H1 (cell line): ENCODE data around the gene CLDN15. TPM values are rescaled to one million over a fixed set of nuclear protein-coding genes. Genes with fewer than 3 reads are reported as not detected.

ENCODE experiments used
- CTCF ChIA-PET: fragments of 300-600 bp; sonication (Branson Sonifier 250); formaldehyde crosslinking; loops from one replicate; lab custom pipeline; 2021; ENCODE audit not compliant: partially characterized antibody; lab: Charles Lee
- POLR2A ChIA-PET: fragments of 300-600 bp; sonication (Branson Sonifier 250); formaldehyde crosslinking; loops from one replicate; lab custom pipeline; 2021; ENCODE audit warnings: inconsistent platforms; ENCODE audit not compliant: partially characterized antibody; lab: Charles Lee
- DNase-seq, 2 experiments: peaks; one replicate each; pipeline versions ENCODE4 v3.0.0 to v3.0.0-alpha.2; 2010 to 2022; ENCODE audit warnings: low spot score in 2 of 2, low read depth in 1 of 2, mixed read lengths in 1 of 2
- FAIRE-seq: peaks from 2 replicates; lab custom pipeline; 2011; peaks lifted over from hg19 to GRCh38; lab: Jason Lieb, UNC
- H2AFZ ChIP-seq: 2 replicates; pipeline ENCODE4 v1.8.1; 2012; ENCODE audit warnings: low read length, inconsistent platforms
- H2AK5ac ChIP-seq: 2 replicates; pipeline ENCODE4 v1.6.1; 2013; ENCODE audit warnings: low read depth, low read length
- H2BK120ac ChIP-seq: replicated peaks from 2 replicates; pipeline ENCODE3; 2013; ENCODE audit warnings: low read depth, low read length, inconsistent platforms
- H2BK12ac ChIP-seq: 2 replicates; pipeline ENCODE4 v1.6.1; 2013; ENCODE audit warnings: low read depth, low read length
- H2BK15ac ChIP-seq: 2 replicates; pipeline ENCODE4 v1.6.1; 2013; ENCODE audit warnings: low read length
- H2BK20ac ChIP-seq: 2 replicates; pipeline ENCODE4 v1.6.1; 2013; ENCODE audit warnings: low read length
- H2BK5ac ChIP-seq: 2 replicates; pipeline ENCODE4 v1.6.1; 2013; ENCODE audit warnings: low read depth, low read length
- H3K14ac ChIP-seq: 2 replicates; pipeline ENCODE4 v1.6.1; 2013; ENCODE audit warnings: inconsistent platforms; ENCODE audit not compliant: insufficient read length
- H3K18ac ChIP-seq: 2 replicates; pipeline ENCODE4 v1.6.1; 2013; ENCODE audit warnings: low read length; ENCODE audit errors: extremely low read depth
- H3K23ac ChIP-seq: 2 replicates; pipeline ENCODE4 v1.6.1; 2013; ENCODE audit warnings: inconsistent platforms; ENCODE audit not compliant: insufficient read length
- H3K23me2 ChIP-seq: 2 replicates; pipeline ENCODE4 v1.6.1; 2013; ENCODE audit warnings: low read depth, low read length
- H3K27ac ChIP-seq: 2 replicates; pipeline ENCODE4 v1.6.1; 2011; ENCODE audit warnings: low read depth, low read length, inconsistent platforms
- H3K27me3 ChIP-seq, 4 experiments: replicated peaks in 1 of 4; 1 replicate in 1 of 4; 2 replicates in 3 of 4; pipeline versions ENCODE4 v1.6.1 to v1.8.1; 2011 to 2013; ENCODE audit warnings: low read length in 3 of 4, mild to moderate bottlenecking in 3 of 4, inconsistent platforms in 2 of 4, mixed read lengths in 2 of 4, moderate library complexity in 1 of 4; ENCODE audit not compliant: control insufficient read depth in 3 of 4, insufficient read depth in 3 of 4; ENCODE audit errors: extremely low read depth in 1 of 4
- H3K36me3 ChIP-seq, 4 experiments: 2 replicates each; pipeline versions ENCODE4 v1.6.1 to v1.8.1; 2011 to 2013; ENCODE audit warnings: mild to moderate bottlenecking in 4 of 4, low read length in 3 of 4, moderate library complexity in 2 of 4, control low read depth in 1 of 4, inconsistent platforms in 1 of 4; ENCODE audit not compliant: insufficient read depth in 4 of 4, control insufficient read depth in 2 of 4
- H3K4ac ChIP-seq: replicated peaks from 2 replicates; pipeline ENCODE3; 2013; ENCODE audit warnings: low read length, low read depth, mixed read lengths, inconsistent platforms; ENCODE audit not compliant: insufficient read length
- H3K4me1 ChIP-seq, 4 experiments: replicated peaks in 1 of 4; 1 replicate in 1 of 4; 2 replicates in 3 of 4; pipeline versions ENCODE4 v1.6.1 to v1.8.1; 2011 to 2013; ENCODE audit warnings: low read length in 3 of 4, inconsistent platforms in 2 of 4, mixed read lengths in 1 of 4; ENCODE audit not compliant: insufficient read depth in 4 of 4, control insufficient read depth in 3 of 4
- H3K4me2 ChIP-seq, 2 experiments: 2 replicates each; pipeline versions ENCODE4 v1.6.1 to v1.8.1; 2011 to 2013; ENCODE audit warnings: low read depth in 2 of 2, low read length in 2 of 2, control low read depth in 1 of 2, inconsistent platforms in 1 of 2, mild to moderate bottlenecking in 1 of 2; ENCODE audit not compliant: insufficient read depth in 1 of 2
- H3K4me3 ChIP-seq, 4 experiments: fragments of 200-600, 300-600 bp in 1 of 4; sonication (generic), shearing (Covaris generic), sonication (Bioruptor Twin) in 1 of 4; 2 replicates each; pipeline versions ENCODE4 v1.5.1 to v1.8.1; 2011 to 2016; ENCODE audit warnings: low read length in 4 of 4, low read depth in 3 of 4, control low read depth in 2 of 4, inconsistent platforms in 2 of 4, mild to moderate bottlenecking in 2 of 4, mixed read lengths in 1 of 4, moderate library complexity in 1 of 4; ENCODE audit not compliant: insufficient read depth in 2 of 4; ENCODE audit errors: extremely low read depth in 1 of 4
- H3K56ac ChIP-seq: replicated peaks from 2 replicates; pipeline ENCODE3; 2013; ENCODE audit warnings: low read depth, mild to moderate bottlenecking, mixed read lengths, low read length, inconsistent platforms; ENCODE audit not compliant: insufficient read length
- H3K79me1 ChIP-seq: 2 replicates; pipeline ENCODE4 v1.6.1; 2013; ENCODE audit warnings: low read depth, low read length, control low read depth
- H3K79me2 ChIP-seq, 2 experiments: 2 replicates each; pipeline versions ENCODE4 v1.6.1 to v1.8.1; 2012 to 2013; ENCODE audit warnings: low read length in 2 of 2, mild to moderate bottlenecking in 2 of 2, inconsistent platforms in 1 of 2; ENCODE audit not compliant: insufficient read depth in 2 of 2, control insufficient read depth in 1 of 2
- H3K9ac ChIP-seq, 4 experiments: replicated peaks in 1 of 4; 1 replicate in 1 of 4; 2 replicates in 3 of 4; pipeline versions ENCODE4 v1.6.1 to v1.8.1; 2011 to 2013; ENCODE audit warnings: low read depth in 3 of 4, low read length in 3 of 4, control low read depth in 2 of 4, mild to moderate bottlenecking in 2 of 4, moderate library complexity in 2 of 4, inconsistent platforms in 1 of 4; ENCODE audit errors: extremely low read depth in 1 of 4
- H3K9me3 ChIP-seq, 2 experiments: 2 replicates each; pipeline versions ENCODE4 v1.6.1 to v1.8.1; 2012 to 2013; ENCODE audit warnings: mild to moderate bottlenecking in 2 of 2, moderate library complexity in 2 of 2, control low read depth in 1 of 2, inconsistent platforms in 1 of 2, low read depth in 1 of 2, low read length in 1 of 2, mixed read lengths in 1 of 2; ENCODE audit not compliant: insufficient read depth in 2 of 2
- H4K20me1 ChIP-seq, 2 experiments: replicated peaks in 1 of 2; 2 replicates each; pipeline versions ENCODE3 to v1.8.1; 2011 to 2013; ENCODE audit warnings: inconsistent platforms in 2 of 2, low read length in 2 of 2, mild to moderate bottlenecking in 1 of 2; ENCODE audit not compliant: insufficient read depth in 2 of 2, control insufficient read depth in 1 of 2
- H4K5ac ChIP-seq: 2 replicates; pipeline ENCODE4 v1.6.1; 2013; ENCODE audit warnings: low read length, low read depth, mixed read lengths, inconsistent platforms; ENCODE audit not compliant: insufficient read length
- H4K8ac ChIP-seq: 2 replicates; pipeline ENCODE4 v1.8.0; 2013; ENCODE audit warnings: mild to moderate bottlenecking, moderate library complexity, low read length, inconsistent platforms; ENCODE audit not compliant: insufficient read depth; ENCODE audit errors: extremely low read depth
- H4K91ac ChIP-seq: replicated peaks from 2 replicates; pipeline ENCODE3; 2013; ENCODE audit warnings: low read length, mixed read lengths, inconsistent platforms; ENCODE audit not compliant: insufficient read length
- TCF12 ChIP-seq: IDR thresholded peaks from 2 replicates; pipeline ENCODE4 v1.6.1; 2011; ENCODE audit warnings: low read depth, mild to moderate bottlenecking, low read length
- WGBS, 2 experiments: shearing (Covaris generic) in 1 of 2; methylation state at CpG; one replicate each; pipeline versions ENCODE4 v1.1.6 to v1.1.7; 2013 to 2015; ENCODE audit warnings: low lambda C conversion rate in 2 of 2, mixed read lengths in 2 of 2, inconsistent platforms in 1 of 2, low coverage in 1 of 2, missing lambda C conversion rate in 1 of 2; ENCODE audit not compliant: insufficient replicate concordance in 2 of 2, insufficient coverage in 1 of 2, insufficient read length in 1 of 2; ENCODE audit errors: extremely low coverage in 1 of 2, missing lambda C conversion rate in 1 of 2; 5-methylcytosine and 5-hydroxymethylcytosine counted together
- polyA plus RNA-seq, 7 experiments: library from polyadenylated mRNA; depleted of rRNA in 3 of 7; stranded (reverse) in 5 of 7; unstranded in 2 of 7; fragments of >200 nt in 5 of 7; fragments of 200-250 nt in 2 of 7; gene quantifications; 1 replicate in 5 of 7; 2 replicates in 1 of 7; 4 replicates in 1 of 7; pipeline versions ENCODE4 v1.2.1 to v1.2.3, GENCODE V29; 2011 to 2013; ENCODE audit warnings: missing spikeins in 2 of 7, mixed read lengths in 2 of 7
- total RNA-seq: library from RNA; stranded (reverse); fragmentation: NEBNext Ultra II Directional; extraction: Animal tissue kit (Norgen Biotek cat#: 25700); gene quantifications from 2 replicates; pipeline ENCODE4 v1.2.1, GENCODE V29; 2021

The CLDN15 gene
- total and polyA plus RNA-seq, 2 of the 8 experiments (the other 6 are each of a cell fraction or from before 2014, with no cell fraction given) = 5.5 to 7.6 TPM

- DNase-seq (no peak), FAIRE-seq (no peak)
- H2BK20ac ChIP-seq = no peak overlapping the region
- H2AK5ac ChIP-seq = no peak overlapping the region
- no peak overlapping the region for H4K5ac ChIP-seq
- no peaks in the 10 kb centered on the region; a peak in 2 of 8 replicates for H3K36me3 ChIP-seq
- H3K23me2 ChIP-seq = peaks cover 7% of the 10 kb centered on the region
- no peak overlapping the region for H3K23ac ChIP-seq
- peaks cover 0 to 12% of the 10 kb centered on the region in 2 experiments for H4K20me1 ChIP-seq
- no peak overlapping the region for H2BK15ac ChIP-seq
- 93% methylated on average over 30 of the region's 32 CpGs; no CpG with 5 or more reads in 1 of the 2 experiments for WGBS, 2 experiments
- no peak for TF ChIP-seq TCF12
- no peak overlapping the region for H4K91ac ChIP-seq
- H3K9ac ChIP-seq = no peak overlapping the region
- no peak overlapping the region for H3K4me3 ChIP-seq
- H3K9me3 ChIP-seq = no peaks in the 10 kb centered on the region
- H3K79me2 ChIP-seq = peaks cover 0 to 16% of the 10 kb centered on the region in 2 experiments; a peak in 1 of 4 replicates
- H3K14ac ChIP-seq = no peak overlapping the region
- H3K27me3 ChIP-seq = no peaks in the 10 kb centered on the region
- H2BK12ac ChIP-seq = no peak overlapping the region
- H3K4me2 ChIP-seq = no peak overlapping the region
- ChIA-PET CTCF (interaction anchor here (1.1 to 1.4 kb wide), 3 partner anchors 17 to 52 kb away, joined by 3 to 4 read pairs (median 4); no protein-coding TSS in a partner anchor), POLR2A (interaction anchor here (1.3 to 1.6 kb wide), 2 partner anchors 11 to 22 kb away, joined by 3 to 4 read pairs; partner anchors contain the start of gene ZNHIT1)
- H3K18ac ChIP-seq = no peak overlapping the region
- H2BK5ac ChIP-seq = no peak overlapping the region
- no peak overlapping the region for H3K56ac ChIP-seq
- no peak overlapping the region for H2AFZ ChIP-seq
- no peak overlapping the region for H3K4ac ChIP-seq
- no peak overlapping the region for H2BK120ac ChIP-seq
- peaks cover 6% of the 10 kb centered on the region; the same call in 1 of the 2 replicates for H3K79me1 ChIP-seq
- no peak overlapping the region for H3K27ac ChIP-seq
- peaks cover 0 to 9% (median 4%) of the 10 kb centered on the region in 4 experiments; a peak in 5 of 7 replicates for H3K4me1 ChIP-seq
- no peak overlapping the region for H4K8ac ChIP-seq
Observed at GRCh38 chr7:101240226-101241014, 2.8 kb upstream of the CLDN15 start.
